WTC11 (cell line): Measurements from ENCODE around the gene ALK. TPM values are rescaled to one million over a fixed set of nuclear protein-coding genes. Genes with fewer than 3 reads are reported as not detected.

ENCODE experiments used
- ATAC-seq: fragments of 200-7000 bp; cut with Tn5 transposase; 2 replicates; pipeline ENCODE4 v1.10.0; 2021; ENCODE audit warnings: mild to moderate bottlenecking, moderate library complexity
- CTCF ChIA-PET: fragments of 300-600 bp; sonication (Branson Sonifier 250); formaldehyde crosslinking; loops from one replicate; lab custom pipeline; 2021; ENCODE audit warnings: antibody characterized with exemption; lab: Charles Lee
- POLR2A ChIA-PET: fragments of 350-600 bp; sonication (Branson Sonifier 250); formaldehyde crosslinking; loops from one replicate; lab custom pipeline; 2021; ENCODE audit warnings: antibody characterized with exemption; lab: Charles Lee
- DNase-seq: peaks from one replicate; pipeline ENCODE4 v3.0.0; 2021; ENCODE audit warnings: low spot score
- H3K27ac Mint-ChIP-seq: 2 replicates; pipeline ENCODE4 v1.8.0; 2021; ENCODE audit warnings: mixed read lengths
- H3K27me3 Mint-ChIP-seq: 2 replicates; pipeline ENCODE4 v1.8.0; 2021; ENCODE audit warnings: low read depth, mild to moderate bottlenecking, moderate library complexity, mixed read lengths
- H3K36me3 Mint-ChIP-seq: 2 replicates; pipeline ENCODE4 v1.8.0; 2021; ENCODE audit warnings: mixed read lengths
- H3K4me1 Mint-ChIP-seq: 2 replicates; pipeline ENCODE4 v1.8.0; 2022; ENCODE audit warnings: mixed read lengths
- H3K4me3 Mint-ChIP-seq: 2 replicates; pipeline ENCODE4 v1.8.0; 2021; ENCODE audit warnings: mild to moderate bottlenecking, moderate library complexity, mixed read lengths
- H3K9me3 Mint-ChIP-seq: 2 replicates; pipeline ENCODE4 v1.8.0; 2021; ENCODE audit warnings: mixed read lengths
- ATF1 ChIP-seq: sonication (generic); formaldehyde crosslinking; IDR thresholded peaks from 2 replicates; pipeline ENCODE4 v1.8.1; 2023; ENCODE audit warnings: mild to moderate bottlenecking, moderate library complexity, missing genetic modification reagents
- ATF2 ChIP-seq: sonication (generic); formaldehyde crosslinking; IDR thresholded peaks from 2 replicates; pipeline ENCODE4 v1.8.1; 2022; ENCODE audit warnings: low read depth, missing genetic modification reagents, borderline replicate concordance
- ATF6 ChIP-seq: sonication (generic); formaldehyde crosslinking; IDR thresholded peaks from 2 replicates; pipeline ENCODE4 v1.8.1; 2023; ENCODE audit warnings: mild to moderate bottlenecking, missing genetic modification reagents
- CREB1 ChIP-seq: sonication (generic); formaldehyde crosslinking; IDR thresholded peaks from 2 replicates; pipeline ENCODE4 v1.8.0; 2023; ENCODE audit warnings: mild to moderate bottlenecking, missing genetic modification reagents
- ETV6 ChIP-seq: sonication (generic); formaldehyde crosslinking; IDR thresholded peaks from 2 replicates; pipeline ENCODE4 v1.8.1; 2022; ENCODE audit warnings: mild to moderate bottlenecking, missing genetic modification reagents
- FOXJ3 ChIP-seq: sonication (generic); formaldehyde crosslinking; IDR thresholded peaks from 2 replicates; pipeline ENCODE4 v1.9.0; 2021; ENCODE audit warnings: missing genetic modification reagents, mild to moderate bottlenecking, borderline replicate concordance
- FOXK1 ChIP-seq: sonication (generic); formaldehyde crosslinking; IDR thresholded peaks from 2 replicates; pipeline ENCODE4 v1.8.0; 2022; ENCODE audit warnings: mild to moderate bottlenecking, moderate library complexity, missing genetic modification reagents
- IRF1 ChIP-seq: sonication (generic); formaldehyde crosslinking; IDR thresholded peaks from 2 replicates; pipeline ENCODE4 v1.8.0; 2023; ENCODE audit warnings: missing genetic modification reagents
- JUN ChIP-seq: sonication (generic); formaldehyde crosslinking; IDR thresholded peaks from 2 replicates; pipeline ENCODE4 v1.8.0; 2023; ENCODE audit warnings: mild to moderate bottlenecking, missing genetic modification reagents
- MYBL2 ChIP-seq: sonication (generic); formaldehyde crosslinking; IDR thresholded peaks from 2 replicates; pipeline ENCODE4 v1.8.1; 2023; ENCODE audit warnings: mild to moderate bottlenecking, moderate library complexity, missing genetic modification reagents
- NR3C1 ChIP-seq: sonication (generic); formaldehyde crosslinking; conservative IDR thresholded peaks from 2 replicates; pipeline ENCODE4 v1.8.1; 2023; ENCODE audit warnings: low read depth, mild to moderate bottlenecking, missing genetic modification reagents
- RELA ChIP-seq: sonication (generic); formaldehyde crosslinking; IDR thresholded peaks from 2 replicates; pipeline ENCODE4 v1.8.1; 2022; ENCODE audit warnings: missing genetic modification reagents, mild to moderate bottlenecking, borderline replicate concordance
- SMAD3 ChIP-seq: sonication (generic); formaldehyde crosslinking; IDR thresholded peaks from 2 replicates; pipeline ENCODE4 v1.8.0; 2022; ENCODE audit warnings: missing genetic modification reagents, mild to moderate bottlenecking, borderline replicate concordance
- ZBTB21 ChIP-seq: sonication (generic); formaldehyde crosslinking; IDR thresholded peaks from 2 replicates; pipeline ENCODE4 v1.8.1; 2023; ENCODE audit warnings: mild to moderate bottlenecking, missing genetic modification reagents, borderline replicate concordance
- ZNF219 ChIP-seq: sonication (generic); formaldehyde crosslinking; IDR thresholded peaks from 2 replicates; pipeline ENCODE4 v1.8.0; 2023; ENCODE audit warnings: missing genetic modification reagents, mild to moderate bottlenecking, borderline replicate concordance
- ZNF232 ChIP-seq: sonication (generic); formaldehyde crosslinking; IDR thresholded peaks from 2 replicates; pipeline ENCODE4 v1.8.0; 2022; ENCODE audit warnings: mild to moderate bottlenecking, missing genetic modification reagents
- ZNF263 ChIP-seq: sonication (generic); formaldehyde crosslinking; IDR thresholded peaks from 2 replicates; pipeline ENCODE4 v1.8.1; 2022; ENCODE audit warnings: low read depth, mild to moderate bottlenecking, moderate library complexity, missing genetic modification reagents
- ZNF416 ChIP-seq: fragments of 250-450 bp; sonication (Bioruptor Pico); IDR thresholded peaks from 2 replicates; pipeline ENCODE4 v1.9.0; 2021; ENCODE audit warnings: mild to moderate bottlenecking, inconsistent platforms
- ZNF423 ChIP-seq: fragments of 250-450 bp; sonication (Bioruptor Pico); IDR thresholded peaks from 2 replicates; pipeline ENCODE4 v2.1.2; 2022; ENCODE audit warnings: mild to moderate bottlenecking, moderate library complexity
- total RNA-seq: library from RNA; stranded (reverse); gene quantifications from 3 replicates; pipeline ENCODE4 v1.2.3, GENCODE V29; 2021

The ALK gene
- total RNA-seq, 1 experiment from 2014 or later, result not detected

- Mint-ChIP-seq H3K27me3 (no peaks in the 10 kb centered on the region), H3K4me3 (no peak overlapping the region), H3K36me3 (no peaks in the 10 kb centered on the region), H3K27ac (no peak overlapping the region), H3K9me3 (no peaks in the 10 kb centered on the region), H3K4me1 (peaks cover 4% of the 10 kb centered on the region; the same call in 1 of the 2 replicates)
- no peak for ATAC-seq
- TF ChIP-seq ZBTB21 (no peak), CREB1 (CRISPR knock-in tag) (no peak), RELA (CRISPR knock-in tag) (no peak), ZNF263 (CRISPR knock-in tag) (no peak), FOXJ3 (CRISPR knock-in tag) (no peak), IRF1 (no peak), MYBL2 (CRISPR knock-in tag) (no peak)
- POLR2A ChIA-PET, result no interaction called here
- DNase-seq, result no peak
- CTCF ChIA-PET, result interaction anchor here (1.2 kb wide), 1 partner anchor 16 kb away, joined by 4 read pairs; no protein-coding TSS in a partner anchor
Observed at GRCh38 chr2:29222381-29223179, 698.8 kb downstream of the ALK start.

GRCh38 chr2:29220506-29221270 lies 700.7 kb downstream of the ALK start:
- H3K4me1 Mint-ChIP-seq, result peaks cover 2% of the 10 kb centered on the region; the same call in 1 of the 2 replicates
- no peak overlapping the region for H3K27ac Mint-ChIP-seq
- no peak for TF ChIP-seq ZNF416 (CRISPR knock-in tag)
- 0 out of 2 replicates have a peak, but pooled peaks have one; percentile 5 for TF ChIP-seq ZNF423
- no peaks in the 10 kb centered on the region for H3K27me3 Mint-ChIP-seq
- no peaks in the 10 kb centered on the region for H3K36me3 Mint-ChIP-seq
- ChIA-PET POLR2A (no interaction called here), CTCF (interaction anchor here (1.3 kb wide), 1 partner anchor 262 kb away, joined by 4 read pairs; no protein-coding TSS in a partner anchor)
- ATAC-seq (no peak), DNase-seq (no peak)
- no peak overlapping the region for H3K4me3 Mint-ChIP-seq
- no peaks in the 10 kb centered on the region for H3K9me3 Mint-ChIP-seq

- Mint-ChIP-seq H3K36me3 (no peaks in the 10 kb centered on the region), H3K4me3 (no peak overlapping the region), H3K27me3 (no peaks in the 10 kb centered on the region), H3K4me1 (peaks cover 8% of the 10 kb centered on the region), H3K9me3 (no peaks in the 10 kb centered on the region), H3K27ac (no peak overlapping the region)
- no peak for ATAC-seq
- POLR2A ChIA-PET, result no interaction called here
- CTCF ChIA-PET, result no interaction called here
- TF ChIP-seq ZNF232 (CRISPR knock-in tag), result no peak
- TF ChIP-seq ZNF219, result no peak
- TF ChIP-seq JUN (CRISPR knock-in tag), result no peak
- no peak for TF ChIP-seq ATF1 (CRISPR knock-in tag)
- no peak for TF ChIP-seq NR3C1 (CRISPR knock-in tag)
- TF ChIP-seq FOXK1 (CRISPR knock-in tag), result no peak
- no peak for TF ChIP-seq ETV6 (CRISPR knock-in tag)
- no peak for TF ChIP-seq ZNF263 (CRISPR knock-in tag)
- no peak for TF ChIP-seq SMAD3 (CRISPR knock-in tag)
- TF ChIP-seq ATF6 (CRISPR knock-in tag), result no peak
- no peak for TF ChIP-seq ATF2
- no peak for DNase-seq
Observed at GRCh38 chr2:29219374-29219773, 702.0 kb downstream of the ALK start.
